GM12878 (cell line): ENCODE data around the gene CREB5. TPM values are rescaled to one million over a fixed set of nuclear protein-coding genes. Genes with fewer than 3 reads are reported as not detected.

Experiments used
- ATAC-seq: fragments of 200-7000 bp; cut with Tn5 transposase; 3 replicates; pipeline ENCODE4 v1.9.1; 2020; ENCODE audit warnings: mild to moderate bottlenecking, moderate library complexity
- BruUV-seq: library from RNA; stranded (reverse); fragments of 400-500 nt; replicated peaks from 2 replicates; lab custom pipeline; 2021; lab: Mats Ljungman, UMichigan
- CTCF ChIA-PET: fragments of 300-600 bp; sonication (Branson Sonifier 250); formaldehyde crosslinking; extraction: SDS; loops from one replicate; lab custom pipeline; 2021; ENCODE audit warnings: inconsistent platforms; lab: Yijun Ruan, JAX
- POLR2A ChIA-PET: fragments of 350-600 bp; formaldehyde crosslinking; extraction: SDS; loops from one replicate; lab custom pipeline; 2021; ENCODE audit warnings: inconsistent platforms; lab: Charles Lee
- RAD21 ChIA-PET: fragments of 300-600 bp; sonication (Branson Sonifier 250); formaldehyde crosslinking; loops from one replicate; lab custom pipeline; 2023; ENCODE audit warnings: antibody characterized with exemption; ENCODE audit not compliant: unreplicated experiment; lab: Charles Lee
- SMC1A ChIA-PET: fragments of 300-600 bp; sonication (Branson Sonifier 250); formaldehyde crosslinking; loops from one replicate; lab custom pipeline; 2023; ENCODE audit not compliant: unreplicated experiment, uncharacterized antibody; lab: Charles Lee
- DNase-seq: peaks from one replicate; pipeline ENCODE4 v3.0.0-alpha.2; 2011; ENCODE audit warnings: low read depth, low spot score
- FAIRE-seq: peaks from 3 replicates; lab custom pipeline; 2011; peaks lifted over from hg19 to GRCh38; lab: Jason Lieb, UNC
- H2AFZ ChIP-seq: 2 replicates; pipeline ENCODE4 v1.6.0; 2011; ENCODE audit warnings: low read depth, low read length, control low read depth; ENCODE audit not compliant: control insufficient read depth
- H3K27ac ChIP-seq: 2 replicates; pipeline ENCODE4 v1.5.1; 2011; ENCODE audit warnings: control low read depth; ENCODE audit not compliant: control insufficient read depth, insufficient read depth
- H3K27me3 ChIP-seq, 2 experiments: replicated peaks in 1 of 2; 2 replicates each; pipeline versions ENCODE4 v1.6.0 to v1.6.1; 2011; ENCODE audit warnings: low read length in 1 of 2; ENCODE audit not compliant: control insufficient read depth in 2 of 2, insufficient read depth in 2 of 2
- H3K36me3 ChIP-seq, 2 experiments: 2 replicates each; pipeline ENCODE4 v1.5.1; 2011; ENCODE audit warnings: low read length in 1 of 2; ENCODE audit not compliant: control insufficient read depth in 2 of 2, insufficient read depth in 2 of 2
- H3K4me1 ChIP-seq: 2 replicates; pipeline ENCODE4 v1.6.1; 2011; ENCODE audit warnings: mild to moderate bottlenecking, low read length, moderate library complexity, mixed read lengths; ENCODE audit not compliant: control insufficient read depth, insufficient read depth
- H3K4me2 ChIP-seq: 2 replicates; pipeline ENCODE4 v1.6.0; 2011; ENCODE audit warnings: control low read depth; ENCODE audit not compliant: control insufficient read depth, insufficient read depth
- H3K4me3 ChIP-seq: fragments of 200-600 bp; sonication (generic); 2 replicates; pipeline ENCODE4 v1.5.1; 2016
- H3K79me2 ChIP-seq: 2 replicates; pipeline ENCODE4 v1.6.0; 2011; ENCODE audit warnings: low read length; ENCODE audit not compliant: control insufficient read depth, insufficient read depth
- H3K9ac ChIP-seq: 2 replicates; pipeline ENCODE4 v1.8.0; 2011; ENCODE audit warnings: low read length, control low read depth, mixed read lengths; ENCODE audit not compliant: control insufficient read depth, insufficient read depth
- H3K9me3 ChIP-seq: replicated peaks from 3 replicates; pipeline ENCODE4 v1.5.1; 2011; ENCODE audit warnings: mild to moderate bottlenecking, low read length; ENCODE audit not compliant: control insufficient read depth, insufficient read depth
- H4K20me1 ChIP-seq: 2 replicates; pipeline ENCODE4 v1.6.0; 2011; ENCODE audit not compliant: control insufficient read depth, insufficient read depth
- CTCF ChIP-seq, 3 experiments: IDR thresholded peaks in 2 of 3; conservative IDR thresholded peaks in 1 of 3; 2 replicates each; pipeline ENCODE4 v1.5.1; 2011; ENCODE audit warnings: low read depth in 3 of 3, low read length in 3 of 3, mild to moderate bottlenecking in 3 of 3, control low read depth in 2 of 3, moderate library complexity in 2 of 3, inconsistent platforms in 1 of 3, mixed read lengths in 1 of 3; ENCODE audit not compliant: control insufficient read depth in 2 of 3, insufficient read depth in 1 of 3; ENCODE audit errors: extremely low read depth in 1 of 3
- E2F4 ChIP-seq: IDR thresholded peaks from 2 replicates; pipeline ENCODE4 v1.6.1; 2012; ENCODE audit warnings: low read depth, low read length, improper control_type of control experiment
- EZH2 ChIP-seq: IDR thresholded peaks from 2 replicates; pipeline ENCODE4 v1.6.1; 2012; ENCODE audit warnings: low read depth, mild to moderate bottlenecking, control low read depth, inconsistent platforms, low read length, borderline replicate concordance; ENCODE audit not compliant: control insufficient read depth
- KAT2A ChIP-seq: conservative IDR thresholded peaks from 2 replicates; pipeline ENCODE4 v1.6.1; 2011; ENCODE audit warnings: low read depth, low read length; ENCODE audit not compliant: control insufficient read depth
- MTA2 ChIP-seq: fragments of 450-650 bp; IDR thresholded peaks from 2 replicates; pipeline ENCODE4 v1.6.1; 2016; ENCODE audit warnings: low read depth, mild to moderate bottlenecking, moderate library complexity
- MXI1 ChIP-seq: fragments of 150-350 bp; IDR thresholded peaks from 2 replicates; pipeline ENCODE4 v1.6.1; 2011; ENCODE audit warnings: low read depth, mild to moderate bottlenecking, inconsistent platforms, low read length, improper control_type of control experiment
- POLR2A ChIP-seq: IDR thresholded peaks from 2 replicates; pipeline ENCODE4 v1.6.1; 2011; ENCODE audit warnings: low read depth, mild to moderate bottlenecking, low read length
- RELB ChIP-seq: fragments of 450-650 bp; IDR thresholded peaks from 2 replicates; pipeline ENCODE4 v1.6.1; 2017; ENCODE audit warnings: low read depth, mild to moderate bottlenecking, moderate library complexity
- SREBF1 ChIP-seq: IDR thresholded peaks from 2 replicates; pipeline ENCODE4 v1.6.1; 2012; ENCODE audit warnings: mild to moderate bottlenecking, low read length
- TARDBP ChIP-seq: IDR thresholded peaks from 2 replicates; pipeline ENCODE4 v1.6.1; 2016; ENCODE audit warnings: borderline replicate concordance
- TCF3 ChIP-seq: IDR thresholded peaks from 2 replicates; pipeline ENCODE4 v1.6.1; 2012; ENCODE audit warnings: low read depth, mild to moderate bottlenecking, low read length, borderline replicate concordance; ENCODE audit not compliant: insufficient read depth
- ZBTB11 ChIP-seq: fragments of 450-650 bp; formaldehyde crosslinking; IDR thresholded peaks from 2 replicates; pipeline ENCODE4 v1.5.0; 2022; ENCODE audit warnings: mild to moderate bottlenecking, missing genetic modification characterization
- WGBS: methylation state at CpG from one replicate; pipeline ENCODE4 v1.1.6; 2016; ENCODE audit warnings: low lambda C conversion rate; ENCODE audit not compliant: insufficient replicate concordance, insufficient coverage; ENCODE audit errors: missing lambda C conversion rate; 5-methylcytosine and 5-hydroxymethylcytosine counted together
- in situ Hi-C: fragments of 300-500 bp; cut with MboI; formaldehyde crosslinking; loops from 9 replicates; pipeline ENCODE4 v1.14.3; 2018; ENCODE audit warnings: mixed read lengths
- intact Hi-C: fragments of 100-400 bp; cut with micrococcal nuclease; formaldehyde crosslinking; loops from one replicate; pipeline ENCODE4 v1.14.2; 2022; ENCODE audit not compliant: unreplicated experiment
- polyA plus RNA-seq, 11 experiments: library from polyadenylated mRNA; depleted of rRNA in 4 of 11; unstranded in 6 of 11; stranded (reverse) in 5 of 11; fragments of >200 nt; fragmentation: Nextera tagmentation in 4 of 11; fragmentation: Illumina TruSeq in 1 of 11; extraction: Ambion mirVana in 4 of 11; extraction: Trizol in 1 of 11; gene quantifications; 1 replicate in 1 of 11; 2 replicates in 10 of 11; pipeline versions ENCODE4 v1.2.1 to v1.2.3, GENCODE V29; 2011 to 2016; ENCODE audit warnings: inconsistent platforms in 2 of 11, missing spikeins in 2 of 11, low read depth in 1 of 11
- total RNA-seq, 4 experiments: library from RNA; depleted of rRNA in 3 of 4; stranded (reverse); fragments of >200 nt in 3 of 4; fragmentation: Illumina TruSeq in 1 of 4; extraction: Trizol in 1 of 4; gene quantifications; 2 replicates each; pipeline versions ENCODE4 v1.2.1 to v1.2.3, GENCODE V29; 2013 to 2021

CREB5 gene
- total and polyA plus RNA-seq, 10 of the 15 experiments (the other 5 are each of a cell fraction or from before 2014, with no cell fraction given): 12.9 to 74.1 (median 53.0) TPM

DNA sequence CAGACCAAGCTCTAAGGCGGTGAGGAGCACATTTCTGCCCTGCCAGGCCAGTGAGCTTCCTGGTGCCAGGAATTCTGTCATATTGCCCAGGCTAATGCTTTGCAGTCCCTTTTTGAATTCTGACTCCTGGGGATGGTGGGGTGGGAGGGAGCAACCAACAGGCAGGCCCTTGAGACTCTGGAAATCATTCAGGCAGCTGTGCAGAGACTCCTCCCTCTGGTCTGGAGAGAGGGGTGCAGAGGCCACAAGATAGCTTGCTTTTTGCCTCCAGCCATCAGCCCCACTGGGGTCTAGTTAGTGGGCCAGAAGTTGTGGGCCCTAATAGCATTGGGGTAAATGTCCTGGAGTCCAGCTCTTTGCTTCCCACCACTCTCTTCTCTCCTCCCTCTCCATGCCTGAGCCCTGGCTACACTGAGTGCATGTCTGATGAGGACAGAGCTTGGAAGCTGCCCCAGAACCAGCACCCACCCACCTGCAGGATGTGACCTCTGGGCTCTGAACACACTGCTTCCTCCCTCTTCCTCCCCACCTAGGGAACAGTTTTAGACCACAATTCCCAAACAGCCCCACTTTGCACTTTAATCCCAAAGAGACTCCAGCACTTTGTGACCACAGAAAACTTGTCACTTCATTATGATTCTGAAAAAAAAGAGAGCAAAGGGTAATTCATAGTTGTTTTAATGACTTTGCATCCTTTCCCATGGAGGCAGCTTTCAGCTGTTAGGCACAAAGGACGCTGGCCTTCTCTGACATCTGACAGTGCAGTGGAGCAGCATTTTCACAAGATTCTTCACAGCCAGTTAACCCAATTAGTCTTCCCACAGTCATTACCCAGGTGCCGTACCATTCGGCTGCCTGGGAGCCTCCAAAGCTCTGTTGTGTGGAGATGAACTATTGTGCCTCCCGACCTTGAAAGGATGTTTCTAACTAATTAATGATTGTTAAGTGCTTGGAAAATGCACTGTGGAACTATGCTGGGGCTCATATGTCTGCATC, 283.3 kb downstream of the CREB5 start:
- Histone ChIP-seq H3K9me3 (no peaks in the 10 kb centered on the region), H3K9ac (no peak overlapping the region), H3K4me1 (peaks cover 9% of the 10 kb centered on the region; the same call in 1 of the 2 replicates), H3K27me3 (no peaks in the 10 kb centered on the region), H3K4me3 (no peak overlapping the region), H3K4me2 (no peak overlapping the region), H2AFZ (no peak overlapping the region), H3K79me2 (no peaks in the 10 kb centered on the region), H3K27ac (no peak overlapping the region), H4K20me1 (no peaks in the 10 kb centered on the region), H3K36me3 (peaks cover 0 to 3% of the 10 kb centered on the region in 2 experiments; a peak in 1 of 4 replicates)
- ChIA-PET POLR2A (interaction anchor here (0.6 to 1.4 kb wide), 2 partner anchors 10 to 22 kb away, joined by 4 read pairs; no protein-coding TSS in a partner anchor), RAD21 (interaction anchor here (1.4 to 1.7 kb wide), 3 partner anchors 9 to 126 kb away, joined by 4 to 7 read pairs (median 4); no protein-coding TSS in a partner anchor), SMC1A (interaction anchor here (0.8 to 1.4 kb wide), 3 partner anchors 10 to 43 kb away, joined by 4 to 5 read pairs (median 5); no protein-coding TSS in a partner anchor), CTCF (interaction anchor here (1.0 to 2.4 kb wide), 6 partner anchors 10 to 159 kb away, joined by 3 to 7 read pairs (median 4); no protein-coding TSS in a partner anchor)
- intact Hi-C loops: no loop called here
- in situ Hi-C loops: no loop called here
- ATAC-seq (peak; percentile 21; the same call in 2 of the 3 replicates), DNase-seq (no peak), FAIRE-seq (no peak)
- 53% methylated on average over 5 of the region's 5 CpGs for WGBS
- BruUV-seq: no TSS peak
- no peak for TF ChIP-seq EZH2
- TF ChIP-seq SREBF1: no peak
- TF ChIP-seq ZBTB11 (CRISPR knock-in tag): no peak
- TF ChIP-seq CTCF (IDR thresholded peaks at IDR 0.05 in 2 of 3, conservative IDR thresholded peaks at IDR 0.05 in 1 of 3; ENCODE audit: control insufficient read depth in 2 of 3, extremely low read depth in 1 of 3, insufficient read depth in 1 of 3, low read depth in 3 of 3, low read length in 3 of 3): no peak
- TF ChIP-seq TCF3: no peak
- TF ChIP-seq E2F4: no peak
- TF ChIP-seq KAT2A: no peak
- TF ChIP-seq POLR2A: no peak
- TF ChIP-seq MXI1: no peak
- no peak for TF ChIP-seq RELB
- TF ChIP-seq MTA2: no peak
- no peak for TF ChIP-seq TARDBP
